IMR-90 (cell line): ENCODE data around the gene RYR3. TPM values are rescaled to one million over a fixed set of nuclear protein-coding genes. Genes with fewer than 3 reads are reported as not detected.

Experiments used
- ATAC-seq: fragments of 200-7000 bp; cut with Tn5 transposase; 2 replicates; pipeline ENCODE4 v1.9.1; 2020; ENCODE audit warnings: low read depth, mild to moderate bottlenecking, moderate library complexity
- BruUV-seq: library from RNA; stranded (reverse); fragments of 400-500 nt; replicated peaks from 2 replicates; lab custom pipeline; 2021; lab: Mats Ljungman, UMichigan
- CTCF ChIA-PET: fragments of 300-600 bp; formaldehyde crosslinking; extraction: SDS; loops from one replicate; lab custom pipeline; 2021; ENCODE audit warnings: antibody characterized with exemption; lab: Yijun Ruan, JAX
- POLR2A ChIA-PET: fragments of 300-600 bp; sonication (Branson Sonifier 250); formaldehyde crosslinking; loops from one replicate; lab custom pipeline; 2022; ENCODE audit warnings: antibody characterized with exemption; ENCODE audit not compliant: unreplicated experiment; lab: Charles Lee
- DNase-seq: peaks from one replicate; pipeline ENCODE4 v3.0.0; 2013
- H2AFZ ChIP-seq: replicated peaks from 2 replicates; pipeline ENCODE3; 2013; ENCODE audit warnings: low read length, mild to moderate bottlenecking; ENCODE audit not compliant: poor library complexity
- H2AK5ac ChIP-seq: 2 replicates; pipeline ENCODE4 v1.6.1; 2013; ENCODE audit warnings: low read depth, low read length, inconsistent platforms
- H2AK9ac ChIP-seq: replicated peaks from 2 replicates; pipeline ENCODE3; 2013; ENCODE audit warnings: mild to moderate bottlenecking, low read depth, low read length, moderate library complexity; ENCODE audit not compliant: poor library complexity
- H2BK120ac ChIP-seq: 2 replicates; pipeline ENCODE4 v1.6.1; 2013; ENCODE audit warnings: low read depth, low read length, inconsistent platforms
- H2BK15ac ChIP-seq: 3 replicates; pipeline ENCODE4 v1.6.1; 2013; ENCODE audit warnings: low read depth, low read length, inconsistent platforms
- H2BK20ac ChIP-seq: 2 replicates; pipeline ENCODE4 v1.6.1; 2013; ENCODE audit warnings: low read depth, mild to moderate bottlenecking, inconsistent platforms, low read length, moderate library complexity
- H2BK5ac ChIP-seq: 2 replicates; pipeline ENCODE4 v1.6.1; 2013; ENCODE audit warnings: mild to moderate bottlenecking, low read depth, low read length, inconsistent platforms; ENCODE audit not compliant: poor library complexity, severe bottlenecking
- H3K14ac ChIP-seq: replicated peaks from 2 replicates; pipeline ENCODE4 v1.6.1; 2013; ENCODE audit warnings: low read depth, low read length, inconsistent platforms
- H3K18ac ChIP-seq: 2 replicates; pipeline ENCODE4 v1.6.1; 2013; ENCODE audit warnings: low read depth, low read length, control low read depth
- H3K23ac ChIP-seq: 2 replicates; pipeline ENCODE4 v1.6.1; 2013; ENCODE audit warnings: low read depth, low read length, inconsistent platforms
- H3K27ac ChIP-seq: 2 replicates; pipeline ENCODE4 v1.5.1; 2013; ENCODE audit warnings: mild to moderate bottlenecking, control low read depth, low read length; ENCODE audit not compliant: insufficient read depth
- H3K27me3 ChIP-seq: 2 replicates; pipeline ENCODE4 v1.6.1; 2013; ENCODE audit warnings: low read length; ENCODE audit not compliant: control insufficient read depth, insufficient read depth
- H3K36me3 ChIP-seq: 2 replicates; pipeline ENCODE4 v1.6.1; 2013; ENCODE audit warnings: low read length, mixed read lengths; ENCODE audit not compliant: control insufficient read depth, insufficient read depth
- H3K4ac ChIP-seq: 2 replicates; pipeline ENCODE4 v1.6.1; 2013; ENCODE audit warnings: low read depth, low read length, inconsistent platforms
- H3K4me1 ChIP-seq: 2 replicates; pipeline ENCODE4 v1.6.1; 2013; ENCODE audit warnings: low read length, mixed read lengths; ENCODE audit not compliant: control insufficient read depth, insufficient read depth
- H3K4me2 ChIP-seq: 2 replicates; pipeline ENCODE4 v1.6.1; 2013; ENCODE audit warnings: low read depth, mild to moderate bottlenecking, control low read depth, low read length, moderate library complexity
- H3K4me3 ChIP-seq: 2 replicates; pipeline ENCODE4 v1.5.1; 2013; ENCODE audit warnings: low read depth, mild to moderate bottlenecking, control low read depth, low read length, moderate library complexity; ENCODE audit not compliant: insufficient read depth
- H3K56ac ChIP-seq: 2 replicates; pipeline ENCODE4 v1.6.1; 2013; ENCODE audit warnings: low read length, inconsistent platforms; ENCODE audit not compliant: insufficient read depth; ENCODE audit errors: extremely low read depth
- H3K79me1 ChIP-seq, 2 experiments: 2 replicates each; pipeline ENCODE4 v1.6.1; 2013; ENCODE audit warnings: low read length in 2 of 2, inconsistent platforms in 1 of 2, low read depth in 1 of 2
- H3K9ac ChIP-seq: 2 replicates; pipeline ENCODE4 v1.6.1; 2013; ENCODE audit warnings: low read depth, low read length, control low read depth
- H3K9me1 ChIP-seq: 2 replicates; pipeline ENCODE4 v1.6.1; 2013; ENCODE audit warnings: low read length, inconsistent platforms; ENCODE audit not compliant: insufficient read depth
- H3K9me3 ChIP-seq: 2 replicates; pipeline ENCODE4 v1.6.1; 2013; ENCODE audit warnings: low read length; ENCODE audit not compliant: control insufficient read depth, insufficient read depth
- H4K20me1 ChIP-seq: 2 replicates; pipeline ENCODE4 v1.6.1; 2013; ENCODE audit warnings: low read length, inconsistent platforms; ENCODE audit not compliant: insufficient read depth
- H4K5ac ChIP-seq: 2 replicates; pipeline ENCODE4 v1.6.1; 2013; ENCODE audit warnings: mild to moderate bottlenecking, low read depth, low read length, control low read depth
- H4K8ac ChIP-seq, 2 experiments: 2 replicates each; pipeline ENCODE4 v1.6.1; 2013; ENCODE audit warnings: low read depth in 2 of 2, low read length in 2 of 2, control low read depth in 1 of 2, inconsistent platforms in 1 of 2
- H4K91ac ChIP-seq: 2 replicates; pipeline ENCODE4 v1.6.1; 2013; ENCODE audit warnings: low read depth, low read length, inconsistent platforms; ENCODE audit not compliant: insufficient read depth
- BHLHE40 ChIP-seq: fragments of 150-350 bp; IDR thresholded peaks from 2 replicates; pipeline ENCODE4 v1.6.1; 2016; ENCODE audit warnings: mild to moderate bottlenecking, low read depth, low read length
- CEBPB ChIP-seq: IDR thresholded peaks from 2 replicates; pipeline ENCODE4 v1.6.1; 2012; ENCODE audit warnings: low read depth, low read length, improper control_type of control experiment
- CHD1 ChIP-seq: IDR thresholded peaks from 2 replicates; pipeline ENCODE4 v1.6.1; 2012; ENCODE audit warnings: low read depth, low read length, improper control_type of control experiment
- FOS ChIP-seq: fragments of 150-350 bp; IDR thresholded peaks from 2 replicates; pipeline ENCODE4 v1.6.1; 2016; ENCODE audit warnings: low read depth, low read length
- MAFK ChIP-seq: IDR thresholded peaks from 2 replicates; pipeline ENCODE4 v1.6.1; 2012; ENCODE audit warnings: low read depth, low read length, improper control_type of control experiment
- MAZ ChIP-seq: IDR thresholded peaks from 2 replicates; pipeline ENCODE4 v1.6.1; 2012; ENCODE audit warnings: low read depth, mild to moderate bottlenecking, low read length, improper control_type of control experiment, moderate library complexity, borderline replicate concordance
- MXI1 ChIP-seq: IDR thresholded peaks from 2 replicates; pipeline ENCODE4 v1.6.1; 2012; ENCODE audit warnings: low read depth, mild to moderate bottlenecking, low read length, moderate library complexity, borderline replicate concordance
- NFE2L2 ChIP-seq: fragments of 150-350 bp; IDR thresholded peaks from 2 replicates; pipeline ENCODE4 v1.6.1; 2016; ENCODE audit warnings: low read depth, mild to moderate bottlenecking, low read length
- POLR2A ChIP-seq: IDR thresholded peaks from 2 replicates; pipeline ENCODE4 v1.6.1; 2012; ENCODE audit warnings: mild to moderate bottlenecking, low read depth, low read length
- RAD21 ChIP-seq: IDR thresholded peaks from 2 replicates; pipeline ENCODE4 v1.6.1; 2012; ENCODE audit warnings: low read length, improper control_type of control experiment
- RCOR1 ChIP-seq: IDR thresholded peaks from 2 replicates; pipeline ENCODE4 v1.6.1; 2012; ENCODE audit warnings: mild to moderate bottlenecking, low read length, improper control_type of control experiment; ENCODE audit not compliant: insufficient replicate concordance
- RFX5 ChIP-seq: IDR thresholded peaks from 2 replicates; pipeline ENCODE4 v1.8.0; 2012; ENCODE audit warnings: low read depth, mild to moderate bottlenecking, low read length, moderate library complexity
- SMC3 ChIP-seq: fragments of 150-350 bp; IDR thresholded peaks from 2 replicates; pipeline ENCODE4 v1.6.1; 2016; ENCODE audit warnings: low read depth, mild to moderate bottlenecking, antibody characterized with exemption, low read length, moderate library complexity
- WGBS, 2 experiments: methylation state at CpG; one replicate each; pipeline versions ENCODE4 v1.1.5 to v1.1.7; 2013; ENCODE audit warnings: missing lambda C conversion rate in 2 of 2; ENCODE audit not compliant: insufficient read length in 1 of 2; ENCODE audit errors: extremely low coverage in 2 of 2; 5-methylcytosine and 5-hydroxymethylcytosine counted together
- dilution Hi-C: fragments of 300-500 bp; cut with HindIII; formaldehyde crosslinking; loops from one replicate; pipeline ENCODE4 v1.14.3; 2018; ENCODE audit warnings: low sequenced_read_pairs; ENCODE audit not compliant: unreplicated experiment
- in situ Hi-C: fragments of 300-500 bp; cut with MboI; formaldehyde crosslinking; loops from 3 replicates; pipeline ENCODE4 v1.14.3; 2019; ENCODE audit warnings: low sequenced_read_pairs, inconsistent platforms, mixed read lengths
- intact Hi-C: fragments of 100-400 bp; cut with micrococcal nuclease; formaldehyde crosslinking; loops from 2 replicates; pipeline ENCODE4 v1.10.0; 2022
- polyA plus RNA-seq, 3 experiments: library from polyadenylated mRNA; depleted of rRNA; stranded (reverse); fragments of >200 nt; gene quantifications; 2 replicates each; pipeline ENCODE4 v1.2.3, GENCODE V29; 2012; ENCODE audit warnings: low replicate concordance in 1 of 3
- total RNA-seq: library from RNA; depleted of rRNA; stranded (reverse); fragments of >200 nt; gene quantifications from 2 replicates; pipeline ENCODE4 v1.2.3, GENCODE V29; 2012
- TF ChIP-seq, protein P1 (sequence below): fragments of 150-350 bp; IDR thresholded peaks from 2 replicates; pipeline ENCODE4 v1.6.1; 2016; ENCODE audit warnings: low read depth, mild to moderate bottlenecking, low read length, moderate library complexity, borderline replicate concordance
- TF ChIP-seq, protein P2 (sequence below): conservative IDR thresholded peaks from 2 replicates; pipeline ENCODE4 v1.5.1; 2012; ENCODE audit warnings: mild to moderate bottlenecking, low read depth, low read length, improper control_type of control experiment
- TF ChIP-seq, protein P3 (sequence below): fragments of 150-350 bp; IDR thresholded peaks from 2 replicates; pipeline ENCODE4 v1.6.1; 2017; ENCODE audit warnings: mild to moderate bottlenecking, antibody characterized with exemption, low read length, low read depth

Gene RYR3
- total and polyA plus RNA-seq, 2 of the 4 experiments (the other 2 are of a cell fraction): 0.18 TPM; not detected in 1

DNA sequence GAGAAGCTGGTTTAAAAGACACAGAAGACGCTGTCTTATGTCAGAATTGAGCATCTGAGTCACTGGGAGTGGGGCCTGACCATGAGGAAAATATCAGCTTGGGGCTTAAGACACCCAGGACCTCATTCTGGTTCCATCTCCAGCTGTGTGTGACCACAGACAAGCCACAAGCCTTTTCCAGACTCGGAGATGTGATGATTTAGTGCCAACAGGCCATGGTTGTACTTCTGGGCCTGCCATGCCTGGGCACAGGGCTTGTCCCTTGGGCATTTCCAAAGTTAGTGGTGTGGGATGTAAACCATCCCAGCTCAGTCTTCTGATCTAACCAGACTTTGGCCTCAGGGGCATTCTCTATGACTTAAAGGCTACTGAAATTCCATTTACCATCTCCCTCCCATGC lies 269.8 kb downstream of the RYR3 start:
- Histone ChIP-seq H3K4me3 (no peak overlapping the region), H2BK20ac (no peak overlapping the region), H3K27me3 (no peaks in the 10 kb centered on the region), H4K5ac (no peak overlapping the region), H3K4ac (no peak overlapping the region), H3K9ac (no peak overlapping the region), H2BK120ac (no peak overlapping the region), H3K4me1 (no peaks in the 10 kb centered on the region), H3K9me1 (no peaks in the 10 kb centered on the region), H2AK9ac (no peak overlapping the region), H2BK15ac (no peak overlapping the region), H2AFZ (no peak overlapping the region), H3K4me2 (no peak overlapping the region), H3K27ac (no peak overlapping the region), H2AK5ac (no peak overlapping the region), H3K79me1 (no peaks in the 10 kb centered on the region), H2BK5ac (no peak overlapping the region), H3K23ac (no peak overlapping the region), H4K20me1 (no peaks in the 10 kb centered on the region), H4K91ac (no peak overlapping the region), H4K8ac (no peak overlapping the region), H3K14ac (no peak overlapping the region), H3K18ac (no peak overlapping the region), H3K56ac (no peak overlapping the region), H3K9me3 (no peaks in the 10 kb centered on the region), H3K36me3 (no peaks in the 10 kb centered on the region)
- ChIA-PET POLR2A (no interaction called here), CTCF (no interaction called here)
- ATAC-seq: no peak
- no peak for DNase-seq
- in situ Hi-C loops: no loop called here
- WGBS, 2 experiments: 27% methylated on average over 1 of the region's 2 CpGs; no CpG with 5 or more reads in 1 of the 2 experiments
- no TSS peak for BruUV-seq
- TF ChIP-seq CEBPB (no peak), NFE2L2 (no peak), RCOR1 (no peak), RFX5 (no peak), FOS (no peak), MXI1 (no peak), POLR2A (no peak), CHD1 (no peak), RAD21 (no peak), MAFK (no peak), MAZ (no peak), BHLHE40 (no peak), SMC3 (no peak)
- TF ChIP-seq, protein P1, sequence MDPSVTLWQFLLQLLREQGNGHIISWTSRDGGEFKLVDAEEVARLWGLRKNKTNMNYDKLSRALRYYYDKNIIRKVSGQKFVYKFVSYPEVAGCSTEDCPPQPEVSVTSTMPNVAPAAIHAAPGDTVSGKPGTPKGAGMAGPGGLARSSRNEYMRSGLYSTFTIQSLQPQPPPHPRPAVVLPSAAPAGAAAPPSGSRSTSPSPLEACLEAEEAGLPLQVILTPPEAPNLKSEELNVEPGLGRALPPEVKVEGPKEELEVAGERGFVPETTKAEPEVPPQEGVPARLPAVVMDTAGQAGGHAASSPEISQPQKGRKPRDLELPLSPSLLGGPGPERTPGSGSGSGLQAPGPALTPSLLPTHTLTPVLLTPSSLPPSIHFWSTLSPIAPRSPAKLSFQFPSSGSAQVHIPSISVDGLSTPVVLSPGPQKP: no peak
- TF ChIP-seq, protein P2, sequence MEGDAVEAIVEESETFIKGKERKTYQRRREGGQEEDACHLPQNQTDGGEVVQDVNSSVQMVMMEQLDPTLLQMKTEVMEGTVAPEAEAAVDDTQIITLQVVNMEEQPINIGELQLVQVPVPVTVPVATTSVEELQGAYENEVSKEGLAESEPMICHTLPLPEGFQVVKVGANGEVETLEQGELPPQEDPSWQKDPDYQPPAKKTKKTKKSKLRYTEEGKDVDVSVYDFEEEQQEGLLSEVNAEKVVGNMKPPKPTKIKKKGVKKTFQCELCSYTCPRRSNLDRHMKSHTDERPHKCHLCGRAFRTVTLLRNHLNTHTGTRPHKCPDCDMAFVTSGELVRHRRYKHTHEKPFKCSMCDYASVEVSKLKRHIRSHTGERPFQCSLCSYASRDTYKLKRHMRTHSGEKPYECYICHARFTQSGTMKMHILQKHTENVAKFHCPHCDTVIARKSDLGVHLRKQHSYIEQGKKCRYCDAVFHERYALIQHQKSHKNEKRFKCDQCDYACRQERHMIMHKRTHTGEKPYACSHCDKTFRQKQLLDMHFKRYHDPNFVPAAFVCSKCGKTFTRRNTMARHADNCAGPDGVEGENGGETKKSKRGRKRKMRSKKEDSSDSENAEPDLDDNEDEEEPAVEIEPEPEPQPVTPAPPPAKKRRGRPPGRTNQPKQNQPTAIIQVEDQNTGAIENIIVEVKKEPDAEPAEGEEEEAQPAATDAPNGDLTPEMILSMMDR: no peak
- TF ChIP-seq, protein P3, sequence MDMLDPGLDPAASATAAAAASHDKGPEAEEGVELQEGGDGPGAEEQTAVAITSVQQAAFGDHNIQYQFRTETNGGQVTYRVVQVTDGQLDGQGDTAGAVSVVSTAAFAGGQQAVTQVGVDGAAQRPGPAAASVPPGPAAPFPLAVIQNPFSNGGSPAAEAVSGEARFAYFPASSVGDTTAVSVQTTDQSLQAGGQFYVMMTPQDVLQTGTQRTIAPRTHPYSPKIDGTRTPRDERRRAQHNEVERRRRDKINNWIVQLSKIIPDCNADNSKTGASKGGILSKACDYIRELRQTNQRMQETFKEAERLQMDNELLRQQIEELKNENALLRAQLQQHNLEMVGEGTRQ: no peak
- intact Hi-C loops: no loop called here
- dilution Hi-C loops: no loop called here
